Measurements from ENCODE around the gene FRAS1. TPM values are rescaled to one million over a fixed set of nuclear protein-coding genes. Genes with fewer than 3 reads are reported as not detected.

FRAS1 gene
- total and polyA plus RNA-seq, 5 donors from 2014 or later = not detected

DNA sequence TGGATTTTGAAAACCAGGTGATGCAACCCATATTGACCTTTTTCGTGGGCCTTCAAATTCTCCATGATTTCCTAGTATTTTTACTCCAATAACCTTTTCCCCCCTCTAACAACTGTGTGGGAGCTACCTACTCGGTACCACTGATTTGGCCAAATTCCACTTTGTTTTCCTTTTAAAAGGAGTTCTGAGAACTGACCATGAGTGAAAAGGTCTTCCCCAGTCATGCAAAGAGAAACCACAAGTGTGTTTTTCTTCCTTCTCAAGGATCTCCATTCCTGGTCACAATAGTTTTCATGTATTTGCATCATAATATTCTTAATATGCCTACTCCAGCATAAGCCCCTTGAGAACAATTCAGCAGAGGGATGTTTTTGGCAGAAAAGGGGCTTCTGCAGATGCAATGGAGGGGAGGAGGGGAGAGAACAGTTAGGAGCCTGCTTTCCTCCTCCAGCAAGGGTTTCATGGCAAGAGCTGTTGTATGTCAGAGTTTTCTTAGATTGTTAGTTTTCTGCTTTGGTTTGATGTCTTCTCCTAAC, 299.2 kb downstream of the FRAS1 start:
- ATAC-seq (ENCODE audit: low read depth in 2 of 2) (no peak), DNase-seq (no peak)
- H3K4me3 ChIP-seq (ENCODE audit: low read depth, low read length) = no peak overlapping the region
- H3K4me1 ChIP-seq (ENCODE audit: control insufficient read depth, insufficient read depth, low read length, poor library complexity, severe bottlenecking) = no peaks in the 10 kb centered on the region
- peaks cover 0 to 2% (median 0%) of the 10 kb centered on the region in 7 donors for H3K9me3 Mint-ChIP-seq
- H3K4me3 Mint-ChIP-seq = no peak overlapping the region
- H3K4me1 Mint-ChIP-seq = no peaks in the 10 kb centered on the region
- H3K27ac ChIP-seq (ENCODE audit: insufficient read depth, low read length, poor library complexity, severe bottlenecking) = no peak overlapping the region
- H3K36me3 Mint-ChIP-seq = no peaks in the 10 kb centered on the region
- H3K27me3 ChIP-seq (ENCODE audit: control insufficient read depth, insufficient read depth, low read length) = no peaks in the 10 kb centered on the region
- H3K36me3 ChIP-seq (ENCODE audit: control insufficient read depth, insufficient read depth, low read length) = no peaks in the 10 kb centered on the region
- no peak overlapping the region for H3K27ac Mint-ChIP-seq
- peaks cover 10% of the 10 kb centered on the region for H3K27me3 Mint-ChIP-seq
- H3K9me3 ChIP-seq (ENCODE audit: control insufficient read depth in 2 of 2, low read length in 2 of 2) = no peaks in the 10 kb centered on the region

DNA sequence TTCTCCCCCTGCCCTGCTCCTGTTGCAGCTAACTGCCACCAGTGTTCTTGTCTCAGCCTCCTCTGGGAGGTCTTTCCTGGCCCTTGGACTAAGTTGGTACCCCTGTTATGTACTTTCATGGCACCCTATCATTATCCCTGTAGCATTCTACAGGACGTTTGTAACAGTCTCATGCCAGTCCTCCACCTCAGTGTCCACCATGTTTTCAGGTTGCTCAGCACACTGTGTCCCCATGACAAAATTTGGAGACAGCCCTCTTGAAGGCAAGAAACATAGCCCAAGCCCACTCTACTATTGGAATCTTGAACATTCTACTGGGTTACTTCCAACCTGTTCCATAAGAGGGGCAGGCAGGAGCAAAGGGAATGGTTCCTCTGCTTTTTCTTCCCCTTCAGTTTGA, 300.0 kb downstream of the FRAS1 start:
- Mint-ChIP-seq H3K27me3 (peaks cover 16% of the 10 kb centered on the region), H3K27ac (no peak overlapping the region), H3K9me3 (peaks cover 0 to 2% (median 0%) of the 10 kb centered on the region in 7 donors), H3K4me1 (no peaks in the 10 kb centered on the region), H3K4me3 (no peak overlapping the region), H3K36me3 (no peaks in the 10 kb centered on the region)
- no peak for DNase-seq
- ATAC-seq (ENCODE audit: low read depth in 2 of 2) = no peak
- Histone ChIP-seq H3K36me3 (ENCODE audit: control insufficient read depth, insufficient read depth, low read length) (no peaks in the 10 kb centered on the region), H3K27ac (ENCODE audit: insufficient read depth, low read length, poor library complexity, severe bottlenecking) (no peak overlapping the region), H3K4me1 (ENCODE audit: control insufficient read depth, insufficient read depth, low read length, poor library complexity, severe bottlenecking) (no peaks in the 10 kb centered on the region), H3K27me3 (ENCODE audit: control insufficient read depth, insufficient read depth, low read length) (no peaks in the 10 kb centered on the region), H3K9me3 (ENCODE audit: control insufficient read depth in 2 of 2, low read length in 2 of 2) (no peaks in the 10 kb centered on the region), H3K4me3 (ENCODE audit: low read depth, low read length) (no peak overlapping the region)

DNA sequence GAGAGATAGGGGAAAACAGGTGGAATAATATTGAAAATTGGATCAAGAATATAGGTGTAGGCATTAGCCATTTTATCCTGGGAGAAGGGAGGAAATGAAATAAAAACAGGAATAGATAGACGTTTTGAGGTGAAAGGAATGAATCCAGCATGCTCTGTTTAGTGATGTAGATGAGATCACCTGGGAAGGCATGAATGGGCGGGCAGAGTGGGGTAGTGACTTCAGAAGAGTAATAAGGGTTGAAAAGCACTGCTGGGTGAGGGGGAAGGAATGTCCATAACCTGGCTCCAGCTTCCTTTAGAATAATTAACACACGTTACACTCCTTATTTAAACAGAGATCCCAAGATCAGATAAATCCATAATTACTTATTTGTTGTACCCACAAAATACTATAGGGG, 303.3 kb downstream of the FRAS1 start:
- Mint-ChIP-seq H3K36me3 (no peaks in the 10 kb centered on the region), H3K4me1 (no peaks in the 10 kb centered on the region), H3K27me3 (peaks cover 21% of the 10 kb centered on the region), H3K9me3 (peaks cover 0 to 4% (median 0%) of the 10 kb centered on the region in 7 donors), H3K27ac (no peak overlapping the region), H3K4me3 (no peak overlapping the region)
- DNase-seq (no peak), ATAC-seq (ENCODE audit: low read depth in 2 of 2) (no peak)
- no peaks in the 10 kb centered on the region for H3K9me3 ChIP-seq (ENCODE audit: control insufficient read depth in 2 of 2, low read length in 2 of 2)
- H3K4me3 ChIP-seq (ENCODE audit: low read depth, low read length) = no peak overlapping the region
- no peaks in the 10 kb centered on the region for H3K36me3 ChIP-seq (ENCODE audit: control insufficient read depth, insufficient read depth, low read length)
- no peaks in the 10 kb centered on the region for H3K4me1 ChIP-seq (ENCODE audit: control insufficient read depth, insufficient read depth, low read length, poor library complexity, severe bottlenecking)
- H3K27me3 ChIP-seq (ENCODE audit: control insufficient read depth, insufficient read depth, low read length) = no peaks in the 10 kb centered on the region
- no peak overlapping the region for H3K27ac ChIP-seq (ENCODE audit: insufficient read depth, low read length, poor library complexity, severe bottlenecking)

DNA sequence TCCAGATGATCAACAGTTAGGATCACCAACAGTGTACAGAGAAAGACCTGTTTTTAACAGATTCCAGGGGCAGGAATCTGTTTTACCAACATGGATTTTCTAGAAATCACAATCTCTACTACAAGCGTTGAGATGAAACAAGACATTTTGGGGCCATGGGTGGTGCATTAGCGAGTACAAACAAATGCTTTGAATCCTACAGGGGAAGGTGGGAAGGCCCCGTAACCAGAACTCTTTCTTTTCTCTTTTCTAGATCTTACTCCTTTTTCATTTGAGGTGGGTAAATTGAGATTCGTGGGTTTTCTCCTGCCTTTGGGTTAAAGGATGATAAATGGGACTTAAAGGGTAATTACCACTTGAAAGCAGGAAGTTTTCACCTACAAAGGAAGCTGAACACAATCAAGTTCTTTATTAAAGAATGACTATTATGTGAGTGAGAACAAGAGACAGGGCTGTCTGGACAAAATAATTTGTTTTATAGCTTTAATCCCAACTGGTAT, 304.5 kb downstream of the FRAS1 start:
- no peak overlapping the region for H3K4me3 Mint-ChIP-seq
- H3K27me3 Mint-ChIP-seq = peaks cover 17% of the 10 kb centered on the region
- no peaks in the 10 kb centered on the region for H3K4me1 Mint-ChIP-seq
- no peak for ATAC-seq (ENCODE audit: low read depth in 2 of 2)
- no peaks in the 10 kb centered on the region for H3K27me3 ChIP-seq (ENCODE audit: control insufficient read depth, insufficient read depth, low read length)
- peaks cover 0 to 4% (median 0%) of the 10 kb centered on the region in 7 donors for H3K9me3 Mint-ChIP-seq
- no peak overlapping the region for H3K27ac ChIP-seq (ENCODE audit: insufficient read depth, low read length, poor library complexity, severe bottlenecking)
- no peak for DNase-seq
- no peaks in the 10 kb centered on the region for H3K4me1 ChIP-seq (ENCODE audit: control insufficient read depth, insufficient read depth, low read length, poor library complexity, severe bottlenecking)
- no peak overlapping the region for H3K4me3 ChIP-seq (ENCODE audit: low read depth, low read length)
- no peak overlapping the region for H3K27ac Mint-ChIP-seq
- H3K36me3 Mint-ChIP-seq = no peaks in the 10 kb centered on the region
- H3K36me3 ChIP-seq (ENCODE audit: control insufficient read depth, insufficient read depth, low read length) = no peaks in the 10 kb centered on the region
- no peaks in the 10 kb centered on the region for H3K9me3 ChIP-seq (ENCODE audit: control insufficient read depth in 2 of 2, low read length in 2 of 2)

DNA sequence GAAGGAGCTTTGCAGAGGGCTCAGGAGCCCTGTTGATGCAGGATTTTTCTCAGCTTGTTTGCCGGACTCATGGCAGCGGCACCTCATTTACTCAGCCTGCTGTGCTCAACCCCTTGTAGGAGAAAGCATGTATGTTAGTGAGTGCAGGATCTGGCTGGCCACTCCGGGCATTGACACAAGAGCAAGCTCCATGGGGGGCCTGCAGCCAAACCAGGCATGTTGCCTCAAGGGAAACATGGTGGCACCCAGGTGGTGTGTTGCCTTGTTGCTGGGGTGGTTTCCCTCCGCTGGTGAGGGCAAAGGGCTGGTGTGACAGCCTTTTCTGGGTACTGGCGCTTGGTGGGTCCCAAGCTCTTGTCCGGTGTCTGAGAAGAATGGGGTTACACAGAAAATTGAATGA, 305.2 kb downstream of the FRAS1 start:
- Histone ChIP-seq H3K27me3 (ENCODE audit: control insufficient read depth, insufficient read depth, low read length) (no peaks in the 10 kb centered on the region), H3K9me3 (ENCODE audit: control insufficient read depth in 2 of 2, low read length in 2 of 2) (no peaks in the 10 kb centered on the region), H3K27ac (ENCODE audit: insufficient read depth, low read length, poor library complexity, severe bottlenecking) (no peak overlapping the region), H3K4me3 (ENCODE audit: low read depth, low read length) (no peak overlapping the region), H3K36me3 (ENCODE audit: control insufficient read depth, insufficient read depth, low read length) (no peaks in the 10 kb centered on the region), H3K4me1 (ENCODE audit: control insufficient read depth, insufficient read depth, low read length, poor library complexity, severe bottlenecking) (no peaks in the 10 kb centered on the region)
- peaks cover 17% of the 10 kb centered on the region for H3K27me3 Mint-ChIP-seq
- DNase-seq (no peak), ATAC-seq (ENCODE audit: low read depth in 2 of 2) (no peak)
- no peak overlapping the region for H3K27ac Mint-ChIP-seq
- H3K4me1 Mint-ChIP-seq = no peaks in the 10 kb centered on the region
- H3K36me3 Mint-ChIP-seq = no peaks in the 10 kb centered on the region
- peaks cover 0 to 4% (median 0%) of the 10 kb centered on the region in 7 donors for H3K9me3 Mint-ChIP-seq
- no peak overlapping the region for H3K4me3 Mint-ChIP-seq

DNA sequence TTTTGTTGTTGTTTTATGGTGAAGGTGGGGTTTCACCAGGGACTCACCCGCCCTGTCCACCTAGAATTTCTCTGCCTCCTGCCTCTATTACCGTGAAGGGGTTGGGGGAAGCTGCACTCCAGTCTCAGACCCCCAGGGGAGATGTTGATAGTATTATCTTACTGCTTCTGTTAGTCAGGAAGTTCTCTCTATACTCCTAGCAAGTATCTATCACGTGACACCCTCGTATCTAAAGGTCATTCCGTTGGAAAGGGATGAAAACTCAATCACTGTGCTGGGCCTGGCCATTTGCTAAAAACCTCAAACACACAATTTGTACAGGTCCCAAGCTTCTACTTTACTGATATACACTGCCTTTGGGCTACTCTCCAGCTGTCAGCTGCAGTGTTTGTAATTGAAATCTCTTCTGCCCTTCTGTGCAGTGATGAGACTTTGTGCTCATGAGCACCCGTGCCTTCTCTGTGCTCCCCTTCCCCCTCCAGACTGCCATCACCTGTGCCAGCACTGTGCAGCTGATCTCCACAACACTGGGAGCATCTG, 306.0 kb downstream of the FRAS1 start:
- ATAC-seq (ENCODE audit: low read depth in 2 of 2) (no peak), DNase-seq (no peak)
- Histone ChIP-seq H3K27me3 (ENCODE audit: control insufficient read depth, insufficient read depth, low read length) (no peaks in the 10 kb centered on the region), H3K4me3 (ENCODE audit: low read depth, low read length) (no peak overlapping the region), H3K36me3 (ENCODE audit: control insufficient read depth, insufficient read depth, low read length) (no peaks in the 10 kb centered on the region), H3K27ac (ENCODE audit: insufficient read depth, low read length, poor library complexity, severe bottlenecking) (no peak overlapping the region), H3K9me3 (ENCODE audit: control insufficient read depth in 2 of 2, low read length in 2 of 2) (no peaks in the 10 kb centered on the region), H3K4me1 (ENCODE audit: control insufficient read depth, insufficient read depth, low read length, poor library complexity, severe bottlenecking) (no peaks in the 10 kb centered on the region)
- Mint-ChIP-seq H3K27ac (no peak overlapping the region), H3K9me3 (peaks cover 0 to 4% (median 0%) of the 10 kb centered on the region in 7 donors), H3K4me3 (no peak overlapping the region), H3K36me3 (no peaks in the 10 kb centered on the region), H3K27me3 (peaks cover 17% of the 10 kb centered on the region), H3K4me1 (no peaks in the 10 kb centered on the region)

DNA sequence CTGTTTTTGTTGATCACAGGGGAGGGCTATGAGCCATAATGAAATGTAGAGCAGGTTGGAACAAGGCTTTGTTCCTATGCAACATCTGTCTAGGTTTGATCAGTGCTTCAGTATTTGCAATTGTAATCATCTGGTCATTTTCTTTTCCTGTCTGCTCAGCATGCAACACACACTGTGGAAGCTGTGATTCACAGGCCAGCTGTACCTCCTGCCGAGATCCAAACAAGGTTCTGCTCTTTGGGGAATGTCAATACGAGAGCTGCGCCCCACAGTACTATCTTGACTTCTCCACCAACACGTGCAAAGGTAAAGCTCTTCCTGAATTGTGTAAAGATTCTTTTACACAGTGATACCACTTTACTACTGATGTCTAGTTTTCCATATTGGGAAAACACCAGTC, 312.6 kb downstream of the FRAS1 start:
- H3K9me3 ChIP-seq (ENCODE audit: control insufficient read depth in 2 of 2, low read length in 2 of 2) = no peaks in the 10 kb centered on the region
- no peak overlapping the region for H3K4me3 ChIP-seq (ENCODE audit: low read depth, low read length)
- Mint-ChIP-seq H3K9me3 (peaks cover 0 to 2% (median 0%) of the 10 kb centered on the region in 7 donors), H3K27me3 (peaks cover 12% of the 10 kb centered on the region), H3K36me3 (no peaks in the 10 kb centered on the region), H3K4me3 (no peak overlapping the region), H3K27ac (no peak overlapping the region), H3K4me1 (no peaks in the 10 kb centered on the region)
- DNase-seq (no peak), ATAC-seq (ENCODE audit: low read depth in 2 of 2) (no peak)
- H3K27me3 ChIP-seq (ENCODE audit: control insufficient read depth, insufficient read depth, low read length) = no peaks in the 10 kb centered on the region
- no peak overlapping the region for H3K27ac ChIP-seq (ENCODE audit: insufficient read depth, low read length, poor library complexity, severe bottlenecking)
- H3K36me3 ChIP-seq (ENCODE audit: control insufficient read depth, insufficient read depth, low read length) = no peaks in the 10 kb centered on the region
- H3K4me1 ChIP-seq (ENCODE audit: control insufficient read depth, insufficient read depth, low read length, poor library complexity, severe bottlenecking) = no peaks in the 10 kb centered on the region

All from CD4-positive, CD25-positive, alpha-beta regulatory T cell (primary cell).